AG10803 (cell line): Measurements from ENCODE around the gene ALDH5A1.

ENCODE experiments used
- DNase-seq: peaks from one replicate; pipeline ENCODE4 v3.0.0; 2010; ENCODE audit warnings: low read depth
- H3K4me3 ChIP-seq: 2 replicates; pipeline ENCODE4 v1.5.1; 2011; ENCODE audit warnings: mild to moderate bottlenecking, low read length, control low read depth
- CTCF ChIP-seq: conservative IDR thresholded peaks from 2 replicates; pipeline ENCODE4 v1.5.1; 2011; ENCODE audit warnings: mild to moderate bottlenecking, low read length, control low read depth, inconsistent platforms

Gene ALDH5A1

GRCh38 chr6:24469811-24470210 lies 25.0 kb upstream of the ALDH5A1 start:
- no peak for TF ChIP-seq CTCF
- no peak for DNase-seq
- H3K4me3 ChIP-seq: no peak overlapping the region

GRCh38 chr6:24472181-24472580 lies 22.6 kb upstream of the ALDH5A1 start:
- DNase-seq: no peak
- no peak overlapping the region for H3K4me3 ChIP-seq
- TF ChIP-seq CTCF: no peak

GRCh38 chr6:24476631-24477030 lies 18.1 kb upstream of the ALDH5A1 start:
- no peak for DNase-seq
- no peak for TF ChIP-seq CTCF
- H3K4me3 ChIP-seq: no peak overlapping the region

GRCh38 chr6:24477070-24477469 lies 17.7 kb upstream of the ALDH5A1 start:
- TF ChIP-seq CTCF: no peak
- no peak for DNase-seq
- H3K4me3 ChIP-seq: no peak overlapping the region

GRCh38 chr6:24478903-24479302 lies 15.9 kb upstream of the ALDH5A1 start:
- TF ChIP-seq CTCF: no peak
- H3K4me3 ChIP-seq: no peak overlapping the region
- DNase-seq: no peak

GRCh38 chr6:24480705-24481104 lies 14.1 kb upstream of the ALDH5A1 start:
- no peak for DNase-seq
- TF ChIP-seq CTCF: no peak

GRCh38 chr6:24481449-24481848 lies 13.3 kb upstream of the ALDH5A1 start:
- no peak for TF ChIP-seq CTCF
- no peak for DNase-seq
- H3K4me3 ChIP-seq: no peak overlapping the region

More at GRCh38 chr6:24480705-24481104, 14.1 kb upstream of the ALDH5A1 start:
- H3K4me3 ChIP-seq: no peak overlapping the region
